ENCODE results near the gene GADL1. TPM values are rescaled to one million over a fixed set of nuclear protein-coding genes. Genes with fewer than 3 reads are reported as not detected.
A peak's percentile ranks its signal among the peaks of the same experiment; 100 is the strongest.

Gene GADL1
- total and polyA plus RNA-seq, 2 donors, result 0.02 to 0.09 TPM

DNA sequence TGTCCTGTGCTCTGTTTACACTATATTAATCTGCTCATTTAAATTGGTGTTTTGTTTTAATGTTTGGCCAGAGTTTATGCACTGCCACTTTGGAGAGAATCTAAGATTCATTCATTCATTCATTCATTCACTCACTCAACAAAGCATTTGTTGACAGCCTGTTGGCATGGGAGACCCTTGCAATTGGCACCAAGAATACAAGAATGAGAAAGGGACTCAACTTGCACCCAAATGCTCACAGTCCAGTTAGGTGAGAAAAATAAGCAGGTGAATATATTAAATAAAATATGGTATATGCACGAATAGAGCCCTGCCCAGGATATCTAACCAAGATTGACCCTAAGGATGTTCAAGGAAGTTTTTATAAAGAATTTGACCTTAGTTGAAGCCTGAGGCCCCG is 207.7 kb downstream of the GADL1 start:
- 97% methylated on average over 2 of the region's 2 CpGs for WGBS
- Histone ChIP-seq H3K4me1 (ENCODE audit: control insufficient read depth in 2 of 2, insufficient read depth in 2 of 2, low read length in 2 of 2) (peaks cover 0 to 7% of the 10 kb centered on the region in 2 donors), H3K9me3 (ENCODE audit: control insufficient read depth in 2 of 2, insufficient read depth in 1 of 2, low read length in 1 of 2) (no peaks in the 10 kb centered on the region), H3K27ac (ENCODE audit: low read depth in 1 of 2, low read length in 1 of 2) (no peak overlapping the region), H3K27me3 (ENCODE audit: control insufficient read depth in 2 of 2, insufficient read depth in 1 of 2, low read length in 1 of 2) (no peaks in the 10 kb centered on the region), H3K4me3 (ENCODE audit: low read length in 2 of 2) (no peak overlapping the region), H3K36me3 (ENCODE audit: control insufficient read depth in 2 of 2, insufficient read depth in 2 of 2, low read length in 1 of 2) (peaks cover 22 to 65% of the 10 kb centered on the region in 2 donors)
- no peak for DNase-seq (ENCODE audit: low read depth in 6 of 9, low spot score in 9 of 9)

DNA sequence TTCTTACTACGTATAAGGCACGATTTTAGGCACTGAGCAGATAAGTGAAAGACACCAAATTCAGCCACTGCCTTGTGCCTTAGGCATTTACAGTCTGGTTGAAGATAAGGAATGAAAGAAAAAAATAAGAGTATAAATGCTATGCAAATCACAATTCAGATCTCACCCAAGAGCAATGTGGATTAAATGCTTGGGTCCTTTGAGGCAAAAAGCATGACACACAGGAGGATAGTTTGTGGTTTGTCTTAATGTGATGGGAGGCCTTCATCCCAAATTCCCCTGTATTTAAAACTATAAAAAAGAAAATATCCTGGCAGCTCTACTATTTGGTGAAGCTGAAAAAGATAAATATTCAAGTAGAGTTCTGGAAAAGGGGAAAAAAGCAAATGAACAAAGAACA is 208.3 kb downstream of the GADL1 start:
- peaks cover 18 to 63% of the 10 kb centered on the region in 2 donors for H3K36me3 ChIP-seq (ENCODE audit: control insufficient read depth in 2 of 2, insufficient read depth in 2 of 2, low read length in 1 of 2)
- no peak overlapping the region for H3K4me3 ChIP-seq (ENCODE audit: low read length in 2 of 2)
- no peak overlapping the region for H3K27ac ChIP-seq (ENCODE audit: low read depth in 1 of 2, low read length in 1 of 2)
- H3K9me3 ChIP-seq (ENCODE audit: control insufficient read depth in 2 of 2, insufficient read depth in 1 of 2, low read length in 1 of 2), result no peaks in the 10 kb centered on the region
- 100% methylated on average over 2 of the region's 2 CpGs for WGBS
- H3K27me3 ChIP-seq (ENCODE audit: control insufficient read depth in 2 of 2, insufficient read depth in 1 of 2, low read length in 1 of 2), result no peaks in the 10 kb centered on the region
- H3K4me1 ChIP-seq (ENCODE audit: control insufficient read depth in 2 of 2, insufficient read depth in 2 of 2, low read length in 2 of 2), result peaks cover 3 to 12% of the 10 kb centered on the region in 2 donors
- DNase-seq (ENCODE audit: low read depth in 6 of 9, low spot score in 9 of 9), result no peak

DNA sequence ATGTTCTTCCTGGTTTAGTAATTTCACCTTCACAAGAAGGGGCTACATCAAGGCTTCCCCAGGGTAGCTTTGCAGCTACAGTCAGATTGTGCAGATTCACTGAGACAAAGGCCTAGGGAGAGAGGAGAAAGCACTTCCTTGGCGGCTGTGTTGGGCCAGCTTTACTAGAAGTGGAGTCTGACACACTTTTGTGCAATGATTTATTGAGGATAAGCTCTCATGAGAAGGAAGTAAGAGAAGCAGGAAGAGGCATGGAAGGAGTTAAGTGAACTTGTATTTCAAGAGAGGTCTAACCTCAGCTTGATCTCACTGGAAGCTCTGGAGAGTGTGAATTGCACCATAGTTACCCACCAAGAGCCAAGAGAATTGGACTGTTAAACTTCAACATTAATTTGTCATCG is 209.2 kb downstream of the GADL1 start:
- H3K27ac ChIP-seq (ENCODE audit: low read depth in 1 of 2, low read length in 1 of 2), result no peak overlapping the region
- no peak for DNase-seq (ENCODE audit: low read depth in 6 of 9, low spot score in 9 of 9)
- WGBS, result 97% methylated on average over 2 of the region's 2 CpGs
- no peaks in the 10 kb centered on the region for H3K9me3 ChIP-seq (ENCODE audit: control insufficient read depth in 2 of 2, insufficient read depth in 1 of 2, low read length in 1 of 2)
- H3K4me3 ChIP-seq (ENCODE audit: low read length in 2 of 2), result no peak overlapping the region
- H3K36me3 ChIP-seq (ENCODE audit: control insufficient read depth in 2 of 2, insufficient read depth in 2 of 2, low read length in 1 of 2), result peaks cover 21 to 58% of the 10 kb centered on the region in 2 donors
- no peaks in the 10 kb centered on the region for H3K27me3 ChIP-seq (ENCODE audit: control insufficient read depth in 2 of 2, insufficient read depth in 1 of 2, low read length in 1 of 2)
- peaks cover 4 to 18% of the 10 kb centered on the region in 2 donors for H3K4me1 ChIP-seq (ENCODE audit: control insufficient read depth in 2 of 2, insufficient read depth in 2 of 2, low read length in 2 of 2)

DNA sequence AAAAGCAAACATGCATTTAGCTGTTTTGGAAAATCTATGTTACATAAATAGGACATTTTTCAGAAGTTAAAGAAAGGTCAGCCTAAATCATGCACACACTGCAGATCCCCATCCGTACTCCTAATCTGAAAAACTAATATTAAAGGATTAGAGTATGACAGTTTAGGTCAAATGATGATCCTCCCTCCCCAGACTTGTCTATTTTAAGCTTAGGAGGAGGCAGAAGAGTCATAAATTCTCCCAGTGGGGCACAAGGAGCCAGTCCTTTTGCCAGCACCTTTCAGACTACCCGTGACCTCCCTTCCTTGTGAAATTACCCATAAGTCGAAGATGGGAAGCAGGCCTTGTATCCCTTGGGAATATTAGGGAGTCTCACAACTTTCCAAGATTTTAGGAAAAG is 210.1 kb downstream of the GADL1 start:
- WGBS, result 93% methylated on average over 3 of the region's 3 CpGs
- no peaks in the 10 kb centered on the region for H3K27me3 ChIP-seq (ENCODE audit: control insufficient read depth in 2 of 2, insufficient read depth in 1 of 2, low read length in 1 of 2)
- H3K9me3 ChIP-seq (ENCODE audit: control insufficient read depth in 2 of 2, insufficient read depth in 1 of 2, low read length in 1 of 2), result no peaks in the 10 kb centered on the region
- H3K4me1 ChIP-seq (ENCODE audit: control insufficient read depth in 2 of 2, insufficient read depth in 2 of 2, low read length in 2 of 2), result peaks cover 4 to 18% of the 10 kb centered on the region in 2 donors
- no peak overlapping the region for H3K27ac ChIP-seq (ENCODE audit: low read depth in 1 of 2, low read length in 1 of 2)
- DNase-seq (ENCODE audit: low read depth in 6 of 9, low spot score in 9 of 9), result no peak
- no peak overlapping the region for H3K4me3 ChIP-seq (ENCODE audit: low read length in 2 of 2)
- H3K36me3 ChIP-seq (ENCODE audit: control insufficient read depth in 2 of 2, insufficient read depth in 2 of 2, low read length in 1 of 2), result peaks cover 19 to 51% of the 10 kb centered on the region in 2 donors

DNA sequence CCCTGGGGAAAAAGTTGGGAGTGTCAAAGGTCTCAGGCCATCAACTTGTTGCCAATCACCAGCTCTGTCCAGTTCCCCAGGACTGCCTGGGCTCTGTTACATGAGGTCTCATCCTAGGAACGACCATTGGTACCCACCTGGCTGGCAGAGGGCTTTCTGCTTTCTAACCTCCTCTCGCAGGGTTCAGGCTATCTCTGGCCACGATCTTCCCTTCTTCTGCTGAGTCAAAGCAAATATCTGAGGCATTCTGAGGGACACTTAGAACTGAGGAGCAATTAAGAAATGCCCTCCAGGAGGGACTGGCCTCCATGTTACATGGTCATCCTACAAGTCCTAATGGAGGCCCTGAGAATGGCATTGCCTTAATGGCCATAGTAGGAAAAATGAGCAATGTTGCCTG is 210.7 kb downstream of the GADL1 start:
- H3K36me3 ChIP-seq (ENCODE audit: control insufficient read depth in 2 of 2, insufficient read depth in 2 of 2, low read length in 1 of 2), result peaks cover 13 to 51% of the 10 kb centered on the region in 2 donors
- no peaks in the 10 kb centered on the region for H3K9me3 ChIP-seq (ENCODE audit: control insufficient read depth in 2 of 2, insufficient read depth in 1 of 2, low read length in 1 of 2)
- H3K4me1 ChIP-seq (ENCODE audit: control insufficient read depth in 2 of 2, insufficient read depth in 2 of 2, low read length in 2 of 2), result peaks cover 4 to 18% of the 10 kb centered on the region in 2 donors
- no peak for DNase-seq (ENCODE audit: low read depth in 6 of 9, low spot score in 9 of 9)
- 83% methylated on average over 3 of the region's 3 CpGs for WGBS
- no peak overlapping the region for H3K27ac ChIP-seq (ENCODE audit: low read depth in 1 of 2, low read length in 1 of 2)
- H3K4me3 ChIP-seq (ENCODE audit: low read length in 2 of 2), result no peak overlapping the region
- H3K27me3 ChIP-seq (ENCODE audit: control insufficient read depth in 2 of 2, insufficient read depth in 1 of 2, low read length in 1 of 2), result no peaks in the 10 kb centered on the region

DNA sequence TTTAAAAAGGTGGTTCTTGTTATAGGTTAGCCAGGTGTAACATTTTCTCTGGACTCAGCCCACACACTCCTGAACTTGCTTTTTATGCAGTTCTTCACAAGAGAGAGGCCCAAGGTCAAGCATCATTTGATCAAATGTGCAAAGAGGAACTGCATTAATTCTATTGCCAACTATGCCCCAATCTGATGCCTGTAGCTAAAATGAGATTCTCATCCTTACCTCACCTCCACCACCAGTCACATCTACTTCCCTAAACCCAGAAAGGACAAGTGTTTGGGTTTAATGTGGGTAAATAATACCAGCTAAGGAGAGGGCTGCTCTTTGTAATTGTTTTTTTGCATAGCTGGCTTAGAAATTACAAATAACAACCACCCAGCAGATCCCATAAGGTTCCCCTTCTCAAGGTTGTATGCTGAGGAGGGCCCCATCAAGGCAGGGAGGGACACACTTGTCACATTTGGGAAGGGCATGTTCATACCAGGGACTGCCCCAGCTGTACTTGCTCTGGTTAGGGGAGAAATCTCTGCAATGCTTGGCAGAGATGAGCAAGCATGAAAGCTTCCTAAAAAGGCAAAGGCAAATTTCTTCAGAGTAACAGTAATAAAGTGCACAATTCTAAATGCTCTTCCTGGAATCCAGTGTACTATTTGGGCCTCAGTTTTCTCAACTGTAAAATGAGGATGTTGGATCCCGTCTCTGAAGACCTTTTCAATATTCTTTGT is 211.9 kb downstream of the GADL1 start:
- Histone ChIP-seq H3K36me3 (ENCODE audit: control insufficient read depth in 2 of 2, insufficient read depth in 2 of 2, low read length in 1 of 2) (peaks cover 10 to 49% of the 10 kb centered on the region in 2 donors), H3K4me1 (ENCODE audit: control insufficient read depth in 2 of 2, insufficient read depth in 2 of 2, low read length in 2 of 2) (peaks cover 4 to 18% of the 10 kb centered on the region in 2 donors)

DNA sequence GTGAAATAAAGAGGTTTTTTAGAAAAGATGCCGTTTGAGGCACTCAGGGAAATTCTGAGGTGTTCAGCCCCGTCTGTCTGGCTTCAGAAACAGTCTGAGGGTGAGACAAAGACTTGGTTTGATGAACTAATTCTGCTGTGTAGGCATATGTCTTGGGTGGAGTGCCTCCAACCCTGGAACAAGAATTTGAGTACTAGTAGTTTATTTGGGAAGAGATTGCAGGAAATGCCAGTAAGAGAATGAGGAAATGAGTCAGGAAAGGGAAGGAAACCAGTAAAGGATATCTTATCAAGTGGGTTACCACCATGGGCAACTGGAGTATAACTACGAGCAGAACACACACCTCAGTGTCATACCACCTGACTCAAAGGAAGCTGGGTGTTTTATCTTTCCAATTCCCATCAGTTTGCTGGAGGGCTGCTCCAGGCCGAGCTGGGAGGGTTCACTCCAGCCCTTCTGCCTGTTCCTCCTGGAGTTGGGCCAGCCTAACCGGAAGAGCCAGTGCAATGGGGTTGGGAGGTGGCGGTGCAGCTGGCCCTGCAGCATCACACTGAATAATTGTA is 212.7 kb downstream of the GADL1 start:
- no peak for DNase-seq (ENCODE audit: low read depth in 6 of 9, low spot score in 9 of 9)
- 81% methylated on average over 6 of the region's 6 CpGs for WGBS
- H3K4me1 ChIP-seq (ENCODE audit: control insufficient read depth in 2 of 2, insufficient read depth in 2 of 2, low read length in 2 of 2), result peaks cover 4 to 18% of the 10 kb centered on the region in 2 donors
- H3K4me3 ChIP-seq (ENCODE audit: low read length in 2 of 2), result no peak overlapping the region
- H3K36me3 ChIP-seq (ENCODE audit: control insufficient read depth in 2 of 2, insufficient read depth in 2 of 2, low read length in 1 of 2), result peaks cover 14 to 58% of the 10 kb centered on the region in 2 donors
- H3K27me3 ChIP-seq (ENCODE audit: control insufficient read depth in 2 of 2, insufficient read depth in 1 of 2, low read length in 1 of 2), result no peaks in the 10 kb centered on the region
- no peak overlapping the region for H3K27ac ChIP-seq (ENCODE audit: low read depth in 1 of 2, low read length in 1 of 2)
- no peaks in the 10 kb centered on the region for H3K9me3 ChIP-seq (ENCODE audit: control insufficient read depth in 2 of 2, insufficient read depth in 1 of 2, low read length in 1 of 2)

More for the DNA sequence above, 211.9 kb downstream of the GADL1 start:
- no peak for DNase-seq (ENCODE audit: low read depth in 6 of 9, low spot score in 9 of 9)
- H3K27me3 ChIP-seq (ENCODE audit: control insufficient read depth in 2 of 2, insufficient read depth in 1 of 2, low read length in 1 of 2), result no peaks in the 10 kb centered on the region
- no peaks in the 10 kb centered on the region for H3K9me3 ChIP-seq (ENCODE audit: control insufficient read depth in 2 of 2, insufficient read depth in 1 of 2, low read length in 1 of 2)
- no peak overlapping the region for H3K27ac ChIP-seq (ENCODE audit: low read depth in 1 of 2, low read length in 1 of 2)
- WGBS, result 93% methylated on average over 1 of the region's 1 CpG
- H3K4me3 ChIP-seq (ENCODE audit: low read length in 2 of 2), result no peak overlapping the region

DNA sequence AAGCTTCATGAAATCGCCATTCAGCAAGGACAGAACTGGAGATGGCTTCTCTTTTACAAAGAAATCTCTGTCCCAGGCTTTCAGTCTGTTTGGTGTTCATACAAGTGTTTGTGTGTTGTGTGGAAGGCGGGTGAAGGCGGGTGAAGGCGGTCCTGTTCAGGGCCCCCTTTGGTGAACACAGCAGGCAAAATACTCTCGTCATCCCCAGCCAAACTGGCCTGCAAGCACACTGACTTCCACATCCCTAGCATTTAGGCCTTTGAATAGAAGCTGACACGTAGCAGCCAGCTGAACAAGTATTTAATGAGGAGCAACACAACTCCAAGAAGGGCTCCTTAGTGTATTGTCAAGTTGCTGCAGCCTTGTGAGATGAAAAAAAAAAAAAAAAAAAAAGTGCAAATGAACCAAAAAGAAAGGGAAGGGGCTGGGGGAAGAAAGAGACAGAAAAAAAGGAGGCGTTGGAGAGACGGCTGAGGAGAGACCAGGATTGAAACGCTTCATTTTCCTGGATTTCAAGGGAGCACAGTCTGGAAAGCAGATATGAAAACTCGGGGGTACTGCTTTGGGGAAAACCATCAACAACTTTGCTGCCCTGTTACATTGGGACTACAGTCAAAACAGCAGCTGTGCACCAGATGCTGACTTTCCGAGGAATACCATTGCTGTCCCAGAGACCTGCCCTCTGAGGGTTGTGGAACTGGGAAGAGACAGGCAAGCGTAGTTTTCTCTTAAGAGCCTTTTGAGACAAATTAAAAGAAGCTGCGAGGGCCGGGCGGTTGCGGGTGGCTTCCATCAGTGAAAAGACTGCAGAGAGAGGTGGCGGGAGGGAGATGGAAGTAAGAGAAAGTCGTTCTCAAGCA is 213.4 kb downstream of the GADL1 start:
- no peaks in the 10 kb centered on the region for H3K27me3 ChIP-seq (ENCODE audit: control insufficient read depth in 2 of 2, insufficient read depth in 1 of 2, low read length in 1 of 2)
- no peak overlapping the region for H3K4me3 ChIP-seq (ENCODE audit: low read length in 2 of 2)
- DNase-seq (ENCODE audit: low read depth in 6 of 9, low spot score in 9 of 9), result no peak
- peaks cover 4 to 18% of the 10 kb centered on the region in 2 donors for H3K4me1 ChIP-seq (ENCODE audit: control insufficient read depth in 2 of 2, insufficient read depth in 2 of 2, low read length in 2 of 2)
- H3K36me3 ChIP-seq (ENCODE audit: control insufficient read depth in 2 of 2, insufficient read depth in 2 of 2, low read length in 1 of 2), result peaks cover 14 to 59% of the 10 kb centered on the region in 2 donors
- 95% methylated on average over 18 of the region's 18 CpGs for WGBS
- no peaks in the 10 kb centered on the region for H3K9me3 ChIP-seq (ENCODE audit: control insufficient read depth in 2 of 2, insufficient read depth in 1 of 2, low read length in 1 of 2)
- peak overlapping the region in 1 of 2 donors; percentile 58 for H3K27ac ChIP-seq (ENCODE audit: low read depth in 1 of 2, low read length in 1 of 2)

DNA sequence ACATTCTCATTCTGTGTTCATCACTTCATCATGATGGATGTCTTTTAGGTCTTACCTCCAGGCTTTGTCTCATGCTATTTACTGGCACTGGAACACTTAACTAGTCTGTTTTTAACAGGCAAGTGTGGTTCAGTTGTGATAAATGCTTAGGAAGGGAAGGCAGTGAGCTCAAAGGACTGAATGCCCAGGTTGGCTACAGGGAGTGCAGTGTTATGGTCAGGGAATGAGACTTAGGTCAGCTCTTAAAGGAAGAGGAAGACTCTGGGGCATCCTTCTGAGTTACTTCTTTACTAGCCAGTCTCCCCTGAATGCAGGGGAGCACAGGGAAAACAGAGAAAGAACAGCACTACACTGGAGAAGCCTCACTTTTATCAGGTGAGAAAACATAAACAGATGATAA is 215.4 kb downstream of the GADL1 start:
- Histone ChIP-seq H3K4me1 (ENCODE audit: control insufficient read depth in 2 of 2, insufficient read depth in 2 of 2, low read length in 2 of 2) (peaks cover 4 to 18% of the 10 kb centered on the region in 2 donors), H3K4me3 (ENCODE audit: low read length in 2 of 2) (no peak overlapping the region), H3K36me3 (ENCODE audit: control insufficient read depth in 2 of 2, insufficient read depth in 2 of 2, low read length in 1 of 2) (peaks cover 23 to 66% of the 10 kb centered on the region in 2 donors), H3K27me3 (ENCODE audit: control insufficient read depth in 2 of 2, insufficient read depth in 1 of 2, low read length in 1 of 2) (no peaks in the 10 kb centered on the region), H3K9me3 (ENCODE audit: control insufficient read depth in 2 of 2, insufficient read depth in 1 of 2, low read length in 1 of 2) (no peaks in the 10 kb centered on the region), H3K27ac (ENCODE audit: low read depth in 1 of 2, low read length in 1 of 2) (no peak overlapping the region)
- DNase-seq (ENCODE audit: low read depth in 6 of 9, low spot score in 9 of 9), result no peak
